GM19193 (cell line): ENCODE data around the gene DOCK7.
A peak's percentile ranks its signal among the peaks of the same experiment; 100 is the strongest.

Source experiments
- POLR2A ChIP-seq: IDR thresholded peaks from 4 replicates; pipeline ENCODE4 v1.6.1; 2011; ENCODE audit not compliant: insufficient read depth, insufficient read length; ENCODE audit errors: extremely low read depth

Gene DOCK7

GRCh38 chr1:62687903-62688686 lies at the start of gene DOCK7:
DOCK7 (minus strand) TSS chr1:62688386; CDS start chr1:62688264, 122 bp downstream.
- TF ChIP-seq POLR2A, result peak; percentile 55

GRCh38 chr1:62735491-62736171 lies 47.4 kb upstream of the DOCK7 start:
- TF ChIP-seq POLR2A, result no peak

- no peak for TF ChIP-seq POLR2A
These were observed 44.1 kb upstream of the DOCK7 start for GRCh38 chr1:62732331-62732730.

- no peak for TF ChIP-seq POLR2A
These were observed 40.8 kb upstream of the DOCK7 start for GRCh38 chr1:62728963-62729362.

GRCh38 chr1:62727656-62728407 lies 39.6 kb upstream of the DOCK7 start:
- no peak for TF ChIP-seq POLR2A

GRCh38 chr1:62726011-62726442 lies 37.8 kb upstream of the DOCK7 start:
- no peak for TF ChIP-seq POLR2A

- no peak for TF ChIP-seq POLR2A
These were observed 37.1 kb upstream of the DOCK7 start for GRCh38 chr1:62725255-62725654.

GRCh38 chr1:62724430-62724829 lies 36.2 kb upstream of the DOCK7 start:
- TF ChIP-seq POLR2A, result no peak

- no peak for TF ChIP-seq POLR2A
These were observed 35.7 kb upstream of the DOCK7 start for GRCh38 chr1:62723883-62724282.

GRCh38 chr1:62722796-62723195 lies 34.6 kb upstream of the DOCK7 start:
- no peak for TF ChIP-seq POLR2A

GRCh38 chr1:62720946-62721554 lies 32.9 kb upstream of the DOCK7 start:
- TF ChIP-seq POLR2A, result no peak

GRCh38 chr1:62717483-62717882 lies 29.3 kb upstream of the DOCK7 start:
- TF ChIP-seq POLR2A, result no peak

GRCh38 chr1:62716397-62716796 lies 28.2 kb upstream of the DOCK7 start:
- TF ChIP-seq POLR2A, result no peak

GRCh38 chr1:62712336-62713243 lies 24.4 kb upstream of the DOCK7 start:
- no peak for TF ChIP-seq POLR2A
